Uterus (tissue), 4 donors: ENCODE measurements around the gene IGIP. TPM values are rescaled to one million over a fixed set of nuclear protein-coding genes. Genes with fewer than 3 reads are reported as not detected.
A peak's percentile ranks its signal among the peaks of the same experiment; 100 is the strongest.

ENCODE experiments used
- DNase-seq, 2 donors: peaks; one replicate each; pipeline ENCODE4 v3.0.0-alpha.2; 2019 to 2020
- H3K27ac ChIP-seq, 2 donors: fragments of 200-600 bp; sonication (generic); 1 replicate in 1 of 2; 2 replicates in 1 of 2; pipeline ENCODE4 v1.5.1; 2016 to 2018
- H3K27me3 ChIP-seq, 2 donors: fragments of 200-600 bp; sonication (generic); one replicate each; pipeline ENCODE4 v1.5.1; 2018 to 2019; ENCODE audit warnings: control low read depth in 1 of 2
- H3K36me3 ChIP-seq, 2 donors: fragments of 200-600 bp; sonication (generic); one replicate each; pipeline ENCODE4 v1.5.1; 2019; ENCODE audit warnings: control low read depth in 1 of 2
- H3K4me1 ChIP-seq, 2 donors: fragments of 200-600 bp; sonication (generic); one replicate each; pipeline ENCODE4 v1.5.1; 2018 to 2019; ENCODE audit warnings: control low read depth in 1 of 2
- H3K4me3 ChIP-seq, 2 donors: fragments of 200-600 bp; sonication (generic); 1 replicate in 1 of 2; 2 replicates in 1 of 2; pipeline ENCODE4 v1.5.1; 2018 to 2019; ENCODE audit warnings: mild to moderate bottlenecking in 1 of 2
- H3K9me3 ChIP-seq, 2 donors: fragments of 200-600 bp; sonication (generic); one replicate each; pipeline ENCODE4 v1.5.1; 2019; ENCODE audit warnings: control low read depth in 1 of 2
- CTCF ChIP-seq, 4 experiments: fragments of 200-600 bp in 2 of 4; fragments of 450-650 bp in 2 of 4; sonication (generic) in 2 of 4; IDR thresholded peaks; one replicate each; pipeline ENCODE4 v1.5.1; 2016 to 2019; ENCODE audit warnings: antibody characterized with exemption in 4 of 4, mild to moderate bottlenecking in 2 of 4, moderate library complexity in 1 of 4
- POLR2A ChIP-seq, 2 donors: fragments of 450-650 bp; IDR thresholded peaks; one replicate each; pipeline ENCODE4 v1.6.1; 2016; ENCODE audit warnings: antibody characterized with exemption in 2 of 2, mild to moderate bottlenecking in 1 of 2, moderate library complexity in 1 of 2
- intact Hi-C: fragments of 100-400 bp; cut with DNase I; formaldehyde crosslinking; loops from one replicate; pipeline ENCODE4 v1.15.1; 2023; ENCODE audit warnings: low total_unique reads
- total RNA-seq, 4 donors: library from RNA; depleted of rRNA in 3 of 4; stranded (reverse); fragments of >200 nt in 3 of 4; gene quantifications; one replicate each; pipeline versions ENCODE4 v1.1.0 to v1.2.4, GENCODE V29; 2014 to 2023
- donor health status: DM: yes; HTN: yes; CAD: no.

Gene IGIP
- total RNA-seq, 4 donors from 2014 or later, result 17.8 to 33.5 (median 31.2) TPM

- Histone ChIP-seq H3K4me1 (peaks cover 5 to 9% of the 10 kb centered on the region in 2 donors), H3K27ac (peak overlapping the region in 1 of 2 donors; percentile 91), H3K4me3 (no peak overlapping the region), H3K9me3 (no peaks in the 10 kb centered on the region), H3K27me3 (no peaks in the 10 kb centered on the region), H3K36me3 (no peaks in the 10 kb centered on the region)
- no peak for TF ChIP-seq CTCF (IDR thresholded peaks at IDR 0.05)
- no peak for TF ChIP-seq POLR2A (IDR thresholded peaks at IDR 0.05)
- intact Hi-C loops, result no loop called here
- no peak for DNase-seq
These were observed 14.5 kb upstream of the IGIP start for GRCh38 chr5:140111011-140111858.

DNA sequence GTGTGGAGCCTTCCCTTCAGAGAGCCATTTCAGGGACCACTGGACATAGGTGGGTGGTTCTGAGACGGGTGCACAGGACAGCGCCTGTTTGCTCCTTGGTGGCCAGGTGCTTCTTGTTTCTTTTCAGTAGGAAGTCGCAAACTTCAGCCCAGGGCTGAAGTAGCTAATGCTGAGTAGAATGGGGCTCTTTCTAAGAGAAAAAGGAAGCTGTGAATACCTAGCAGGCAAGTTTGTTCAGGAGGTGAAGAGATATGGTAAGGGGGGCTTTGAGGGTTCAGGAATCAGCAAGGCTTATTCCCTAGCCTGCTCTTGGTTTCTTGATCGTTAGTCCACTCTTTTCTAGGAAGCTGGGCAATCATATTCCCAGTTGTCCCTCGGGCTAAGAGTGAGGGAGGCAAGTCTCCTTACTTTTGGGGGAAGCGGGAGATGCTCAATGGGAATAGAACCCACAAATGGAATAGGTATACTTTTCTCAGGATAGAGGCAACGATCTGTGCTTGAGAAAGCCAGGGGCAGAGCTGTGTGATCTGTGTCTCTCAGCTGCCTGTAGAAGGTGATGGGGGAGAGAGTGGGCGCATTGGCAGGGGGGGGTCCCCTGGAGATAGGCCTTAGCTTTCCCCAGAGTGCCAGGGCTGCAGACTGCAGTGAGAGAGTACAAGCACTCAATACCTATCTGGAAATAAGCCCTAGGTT is 13.7 kb upstream of the IGIP start:
- DNase-seq, result no peak
- TF ChIP-seq CTCF (IDR thresholded peaks at IDR 0.05) (no peak), POLR2A (IDR thresholded peaks at IDR 0.05) (no peak)
- H3K36me3 ChIP-seq, result no peaks in the 10 kb centered on the region
- peak overlapping the region; percentile 91 to 94 for H3K27ac ChIP-seq
- peaks cover 5 to 14% of the 10 kb centered on the region in 2 donors for H3K4me1 ChIP-seq
- no peak overlapping the region for H3K4me3 ChIP-seq
- intact Hi-C loops, result no loop called here
- no peaks in the 10 kb centered on the region for H3K9me3 ChIP-seq
- no peaks in the 10 kb centered on the region for H3K27me3 ChIP-seq

DNA sequence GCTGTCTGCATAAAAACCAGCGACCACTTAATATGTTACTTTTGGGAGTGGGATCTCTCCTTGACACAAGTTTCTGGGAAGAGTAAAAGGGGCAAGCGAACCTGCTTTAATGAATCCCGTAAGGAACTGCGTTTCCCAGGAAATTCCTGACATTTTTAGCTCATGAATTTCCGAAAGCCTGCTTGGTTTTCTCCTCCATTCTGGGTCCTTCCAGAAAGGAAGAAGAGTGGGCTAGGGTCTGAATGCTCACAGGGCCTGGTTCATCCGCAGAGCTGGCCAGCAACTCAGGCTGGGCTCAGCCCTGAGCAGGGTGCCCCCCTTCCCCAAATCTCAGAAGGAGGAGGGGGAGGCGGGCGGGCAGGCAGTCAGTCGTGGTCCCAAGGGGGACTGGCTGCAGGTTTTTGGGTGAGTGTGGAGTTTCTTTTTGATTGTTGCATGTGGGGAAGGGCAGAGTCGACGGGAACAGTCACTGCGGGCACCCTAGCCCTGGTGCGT is 13.0 kb upstream of the IGIP start:
- TF ChIP-seq CTCF (IDR thresholded peaks at IDR 0.05) (no peak), POLR2A (IDR thresholded peaks at IDR 0.05) (no peak)
- intact Hi-C loops, result no loop called here
- Histone ChIP-seq H3K4me1 (peaks cover 5 to 14% of the 10 kb centered on the region in 2 donors), H3K4me3 (peak overlapping the region; percentile 64 to 92), H3K27me3 (no peaks in the 10 kb centered on the region), H3K27ac (peak overlapping the region; percentile 91 to 94), H3K9me3 (no peaks in the 10 kb centered on the region), H3K36me3 (no peaks in the 10 kb centered on the region)
- DNase-seq, result peak in 1 of 2 donors; percentile 18

GRCh38 chr5:140113180-140113698 is 12.5 kb upstream of the IGIP start:
- TF ChIP-seq POLR2A (IDR thresholded peaks at IDR 0.05) (no peak), CTCF (IDR thresholded peaks at IDR 0.05) (no peak)
- DNase-seq, result peak; percentile 23 to 27
- Histone ChIP-seq H3K4me3 (peak overlapping the region; percentile 64 to 92), H3K36me3 (no peaks in the 10 kb centered on the region), H3K4me1 (peaks cover 5 to 14% of the 10 kb centered on the region in 2 donors), H3K27me3 (no peaks in the 10 kb centered on the region), H3K27ac (peak overlapping the region; percentile 91 to 94), H3K9me3 (no peaks in the 10 kb centered on the region)
- intact Hi-C loops, result no loop called here
